H9 (cell line): ENCODE results near the gene CAPN3. TPM values are rescaled to one million over a fixed set of nuclear protein-coding genes. Genes with fewer than 3 reads are reported as not detected.

Experiments used
- DNase-seq: peaks from one replicate; pipeline ENCODE4 v3.0.0-alpha.2; 2017
- H2AFZ ChIP-seq: one replicate; pipeline ENCODE4 v1.6.1; 2013; ENCODE audit warnings: mild to moderate bottlenecking, low read length, control low read depth, moderate library complexity
- H2AK5ac ChIP-seq: 2 replicates; pipeline ENCODE4 v1.6.1; 2013; ENCODE audit warnings: low read length, control low read depth, mixed read lengths; ENCODE audit not compliant: insufficient read length
- H2BK120ac ChIP-seq: one replicate; pipeline ENCODE4 v1.6.1; 2013; ENCODE audit warnings: low read depth, mild to moderate bottlenecking, low read length, control low read depth, inconsistent platforms; ENCODE audit not compliant: poor library complexity, severe bottlenecking
- H2BK12ac ChIP-seq: 2 replicates; pipeline ENCODE4 v1.6.1; 2013; ENCODE audit warnings: low read length, control low read depth, mixed read lengths, low read depth; ENCODE audit not compliant: insufficient read length
- H2BK15ac ChIP-seq: 2 replicates; pipeline ENCODE4 v1.6.1; 2013; ENCODE audit warnings: low read depth, low read length, control low read depth
- H2BK20ac ChIP-seq: one replicate; pipeline ENCODE4 v1.6.1; 2013; ENCODE audit warnings: low read depth, mild to moderate bottlenecking, low read length, control low read depth, inconsistent platforms; ENCODE audit not compliant: poor library complexity, severe bottlenecking
- H2BK5ac ChIP-seq: 2 replicates; pipeline ENCODE4 v1.6.1; 2013; ENCODE audit warnings: low read length, control low read depth, mixed read lengths; ENCODE audit not compliant: insufficient read length
- H3K14ac ChIP-seq: 2 replicates; pipeline ENCODE4 v1.6.1; 2013; ENCODE audit warnings: low read length, control low read depth; ENCODE audit not compliant: insufficient read depth
- H3K18ac ChIP-seq: 2 replicates; pipeline ENCODE4 v1.6.1; 2013; ENCODE audit warnings: low read depth, mild to moderate bottlenecking, mixed read lengths, low read length, control low read depth; ENCODE audit not compliant: insufficient read length
- H3K23ac ChIP-seq: 2 replicates; pipeline ENCODE4 v1.6.1; 2013; ENCODE audit warnings: low read length, control low read depth, mixed read lengths, low read depth; ENCODE audit not compliant: insufficient read length
- H3K23me2 ChIP-seq: 2 replicates; pipeline ENCODE4 v1.6.1; 2013; ENCODE audit warnings: low read depth, mild to moderate bottlenecking, mixed read lengths, low read length, control low read depth; ENCODE audit not compliant: insufficient read length, poor library complexity, severe bottlenecking
- H3K27ac ChIP-seq: 2 replicates; pipeline ENCODE4 v1.5.1; 2013; ENCODE audit warnings: low read length, control low read depth, mixed read lengths, low read depth; ENCODE audit not compliant: insufficient read length
- H3K27me3 ChIP-seq: 2 replicates; pipeline ENCODE4 v1.6.1; 2013; ENCODE audit warnings: low read length, control low read depth, inconsistent platforms; ENCODE audit not compliant: insufficient read depth
- H3K4ac ChIP-seq: 2 replicates; pipeline ENCODE4 v1.6.1; 2013; ENCODE audit warnings: low read depth, mild to moderate bottlenecking, control low read depth, inconsistent platforms, low read length, moderate library complexity
- H3K4me1 ChIP-seq: 2 replicates; pipeline ENCODE4 v1.6.1; 2013; ENCODE audit warnings: low read length, control low read depth, inconsistent platforms; ENCODE audit not compliant: insufficient read depth
- H3K4me2 ChIP-seq: 2 replicates; pipeline ENCODE4 v1.6.1; 2013; ENCODE audit warnings: low read length, control low read depth, mixed read lengths; ENCODE audit not compliant: insufficient read length, insufficient read depth
- H3K56ac ChIP-seq: 2 replicates; pipeline ENCODE4 v1.6.1; 2013; ENCODE audit warnings: low read depth, mild to moderate bottlenecking, mixed read lengths, low read length, control low read depth; ENCODE audit not compliant: insufficient read length
- H3K79me1 ChIP-seq: 2 replicates; pipeline ENCODE4 v1.6.1; 2013; ENCODE audit warnings: low read depth, mild to moderate bottlenecking, moderate library complexity, low read length, control low read depth, inconsistent platforms; ENCODE audit not compliant: insufficient read depth, poor library complexity, severe bottlenecking
- H3K79me2 ChIP-seq: 2 replicates; pipeline ENCODE4 v1.6.1; 2013; ENCODE audit warnings: low read length, control low read depth, inconsistent platforms; ENCODE audit not compliant: insufficient read depth
- H3K9ac ChIP-seq: 2 replicates; pipeline ENCODE4 v1.6.1; 2013; ENCODE audit warnings: low read length, control low read depth, mixed read lengths; ENCODE audit not compliant: insufficient read length; ENCODE audit errors: extremely low read depth
- H3K9me3 ChIP-seq: one replicate; pipeline ENCODE4 v1.6.1; 2013; ENCODE audit warnings: low read depth, low read length, inconsistent platforms; ENCODE audit not compliant: control insufficient read depth
- H3T11ph ChIP-seq: one replicate; pipeline ENCODE4 v1.6.1; 2013; ENCODE audit warnings: mild to moderate bottlenecking, low read length, control low read depth, inconsistent platforms
- H4K20me1 ChIP-seq: one replicate; pipeline ENCODE4 v1.6.1; 2013; ENCODE audit not compliant: control insufficient read depth, insufficient read length, insufficient read depth
- H4K5ac ChIP-seq: 2 replicates; pipeline ENCODE4 v1.6.1; 2013; ENCODE audit warnings: low read depth, mild to moderate bottlenecking, mixed read lengths, low read length, control low read depth; ENCODE audit not compliant: insufficient read length
- H4K8ac ChIP-seq: replicated peaks from 2 replicates; pipeline ENCODE4 v1.6.1; 2013; ENCODE audit warnings: low read length, control low read depth, mixed read lengths, low read depth; ENCODE audit not compliant: insufficient read length
- H4K91ac ChIP-seq: 2 replicates; pipeline ENCODE4 v1.6.1; 2013; ENCODE audit warnings: low read depth, mild to moderate bottlenecking, moderate library complexity, mixed read lengths, low read length, control low read depth; ENCODE audit not compliant: insufficient read length
- H3K27ac Mint-ChIP-seq, 3 experiments: 2 replicates in 2 of 3; 3 replicates in 1 of 3; pipeline ENCODE4 v1.8.0; 2020 to 2021; ENCODE audit warnings: mixed read lengths in 3 of 3, mild to moderate bottlenecking in 1 of 3, moderate library complexity in 1 of 3
- H3K27me3 Mint-ChIP-seq: 2 replicates; pipeline ENCODE4 v1.8.0; 2021; ENCODE audit warnings: low read depth, mild to moderate bottlenecking, moderate library complexity, mixed read lengths
- H3K36me3 Mint-ChIP-seq, 3 experiments: 2 replicates in 2 of 3; 3 replicates in 1 of 3; pipeline ENCODE4 v1.8.0; 2020 to 2021; ENCODE audit warnings: low read depth in 3 of 3, mixed read lengths in 3 of 3; ENCODE audit not compliant: insufficient read depth in 1 of 3
- H3K4me1 Mint-ChIP-seq, 2 experiments: 2 replicates each; pipeline ENCODE4 v1.8.0; 2020; ENCODE audit warnings: mixed read lengths in 2 of 2
- H3K4me3 Mint-ChIP-seq, 2 experiments: 2 replicates in 1 of 2; 3 replicates in 1 of 2; pipeline ENCODE4 v1.8.0; 2020 to 2021; ENCODE audit warnings: mild to moderate bottlenecking in 2 of 2, mixed read lengths in 2 of 2, moderate library complexity in 1 of 2
- H3K9me3 Mint-ChIP-seq, 2 experiments: 2 replicates in 1 of 2; 3 replicates in 1 of 2; pipeline ENCODE4 v1.8.0; 2020; ENCODE audit warnings: mild to moderate bottlenecking in 2 of 2, mixed read lengths in 2 of 2, moderate library complexity in 1 of 2
- CTCF ChIP-seq: fragments of 200-600 bp; sonication (generic); conservative IDR thresholded peaks from 3 replicates; pipeline ENCODE4 v1.8.0; 2021; ENCODE audit warnings: antibody characterized with exemption, mild to moderate bottlenecking
- WGBS: extraction: QIAGEN DNeasy Blood & Tissue Kit; methylation state at CpG from one replicate; pipeline ENCODE4 v1.1.7; 2013; ENCODE audit warnings: missing lambda C conversion rate, low lambda C conversion rate, mixed read lengths; ENCODE audit not compliant: insufficient read length; ENCODE audit errors: extremely low coverage; 5-methylcytosine and 5-hydroxymethylcytosine counted together
- total RNA-seq: library from RNA; stranded (reverse); gene quantifications from 2 replicates; pipeline ENCODE4 v1.2.1, GENCODE V29; 2021

The CAPN3 gene
- total RNA-seq, 1 experiment from 2014 or later: 0.31 TPM

GRCh38 chr15:42395838-42396237, 36.5 kb downstream of the CAPN3 start:
- H3K4me1 ChIP-seq: no peaks in the 10 kb centered on the region
- H3K4me2 ChIP-seq: no peak overlapping the region
- no peaks in the 10 kb centered on the region for H3K23me2 ChIP-seq
- DNase-seq: no peak
- no peaks in the 10 kb centered on the region for H3K4me1 Mint-ChIP-seq
- no peaks in the 10 kb centered on the region for H3K36me3 Mint-ChIP-seq
- H2BK12ac ChIP-seq: no peak overlapping the region
- H3K27me3 ChIP-seq: no peaks in the 10 kb centered on the region; the same call in 1 of the 2 replicates
- H3K4ac ChIP-seq: no peak overlapping the region
- H3K56ac ChIP-seq: no peak overlapping the region
- no peak overlapping the region for H3K18ac ChIP-seq
- no peak overlapping the region; a peak in 2 of 7 replicates for H3K27ac Mint-ChIP-seq
- H3K79me1 ChIP-seq: no peaks in the 10 kb centered on the region
- H3T11ph ChIP-seq: no peak overlapping the region
- WGBS: no CpG with 5 or more reads among the region's 1 CpG
- H2BK120ac ChIP-seq: no peak overlapping the region
- H3K4me3 Mint-ChIP-seq: no peak overlapping the region
- no peak overlapping the region for H2AK5ac ChIP-seq
- H2BK15ac ChIP-seq: no peak overlapping the region
- no peak overlapping the region for H3K23ac ChIP-seq
- no peaks in the 10 kb centered on the region for H3K27me3 Mint-ChIP-seq
- H3K9me3 Mint-ChIP-seq: no peaks in the 10 kb centered on the region
- H3K79me2 ChIP-seq: no peaks in the 10 kb centered on the region
- TF ChIP-seq CTCF: no peak
- H3K27ac ChIP-seq: no peak overlapping the region
- no peak overlapping the region for H3K14ac ChIP-seq
- no peak overlapping the region for H4K91ac ChIP-seq
- H2BK5ac ChIP-seq: no peak overlapping the region
- no peaks in the 10 kb centered on the region for H3K9me3 ChIP-seq
- H2BK20ac ChIP-seq: no peak overlapping the region
- no peak overlapping the region for H3K9ac ChIP-seq
- H4K20me1 ChIP-seq: no peaks in the 10 kb centered on the region
- H2AFZ ChIP-seq: no peak overlapping the region
- H4K5ac ChIP-seq: no peak overlapping the region
- H4K8ac ChIP-seq: no peak overlapping the region
